Mesendoderm (in vitro differentiated cells): ENCODE data around the gene SETDB2.

ENCODE experiments used
- DNase-seq: peaks from one replicate; pipeline ENCODE4 v3.0.0; 2013
- H2AK5ac ChIP-seq: 2 replicates; pipeline ENCODE4 v1.6.1; 2013; ENCODE audit warnings: low read length, inconsistent platforms
- H2BK120ac ChIP-seq: 2 replicates; pipeline ENCODE4 v1.6.1; 2013; ENCODE audit warnings: low read depth, mild to moderate bottlenecking, low read length, moderate library complexity, mixed read lengths
- H2BK15ac ChIP-seq: replicated peaks from 2 replicates; pipeline ENCODE4 v1.6.1; 2013; ENCODE audit warnings: low read depth, mild to moderate bottlenecking, moderate library complexity
- H2BK5ac ChIP-seq: 2 replicates; pipeline ENCODE4 v1.6.1; 2013; ENCODE audit warnings: low read length, inconsistent platforms
- H3K18ac ChIP-seq: 2 replicates; pipeline ENCODE4 v1.6.1; 2013; ENCODE audit warnings: mild to moderate bottlenecking, low read length, mixed read lengths
- H3K23ac ChIP-seq: one replicate; pipeline ENCODE4 v1.6.1; 2013; ENCODE audit warnings: low read length
- H3K27ac ChIP-seq: 2 replicates; pipeline ENCODE4 v1.5.1; 2013; ENCODE audit warnings: low read depth, mild to moderate bottlenecking, inconsistent platforms, low read length, moderate library complexity
- H3K27me3 ChIP-seq: 2 replicates; pipeline ENCODE4 v1.6.1; 2013; ENCODE audit warnings: low read length, control low read depth, mild to moderate bottlenecking, inconsistent platforms; ENCODE audit not compliant: insufficient read depth, poor library complexity
- H3K36me3 ChIP-seq: 2 replicates; pipeline ENCODE4 v1.6.1; 2013; ENCODE audit warnings: low read length, inconsistent platforms; ENCODE audit not compliant: control insufficient read depth, insufficient read depth
- H3K4ac ChIP-seq: one replicate; pipeline ENCODE4 v1.6.1; 2013; ENCODE audit warnings: low read depth, mild to moderate bottlenecking, low read length, moderate library complexity
- H3K4me1 ChIP-seq: 2 replicates; pipeline ENCODE4 v1.6.1; 2013; ENCODE audit warnings: low read depth, low read length, inconsistent platforms; ENCODE audit not compliant: control insufficient read depth
- H3K4me2 ChIP-seq: 2 replicates; pipeline ENCODE4 v1.6.1; 2013; ENCODE audit warnings: low read length
- H3K4me3 ChIP-seq: 2 replicates; pipeline ENCODE4 v1.5.1; 2013; ENCODE audit warnings: mild to moderate bottlenecking, low read length
- H3K56ac ChIP-seq: one replicate; pipeline ENCODE4 v1.6.1; 2013; ENCODE audit warnings: low read length
- H3K79me1 ChIP-seq: 2 replicates; pipeline ENCODE4 v1.6.1; 2013; ENCODE audit warnings: low read length, inconsistent platforms
- H3K79me2 ChIP-seq: 2 replicates; pipeline ENCODE4 v1.6.1; 2013; ENCODE audit warnings: mild to moderate bottlenecking, low read length; ENCODE audit not compliant: control insufficient read depth, insufficient read depth
- H3K9ac ChIP-seq: 2 replicates; pipeline ENCODE4 v1.6.1; 2013; ENCODE audit warnings: low read length, inconsistent platforms
- H4K5ac ChIP-seq: one replicate; pipeline ENCODE4 v1.6.1; 2013; ENCODE audit warnings: low read length
- H4K8ac ChIP-seq: one replicate; pipeline ENCODE4 v1.6.1; 2013; ENCODE audit warnings: low read depth, mild to moderate bottlenecking, control low read depth, low read length, moderate library complexity
- WGBS: extraction: QIAGEN DNeasy Blood & Tissue Kit; methylation state at CpG from one replicate; pipeline ENCODE4 v1.1.7; 2013; ENCODE audit warnings: low lambda C conversion rate, missing lambda C conversion rate; ENCODE audit not compliant: insufficient coverage; ENCODE audit errors: extremely low coverage; 5-methylcytosine and 5-hydroxymethylcytosine counted together

Gene SETDB2

DNA sequence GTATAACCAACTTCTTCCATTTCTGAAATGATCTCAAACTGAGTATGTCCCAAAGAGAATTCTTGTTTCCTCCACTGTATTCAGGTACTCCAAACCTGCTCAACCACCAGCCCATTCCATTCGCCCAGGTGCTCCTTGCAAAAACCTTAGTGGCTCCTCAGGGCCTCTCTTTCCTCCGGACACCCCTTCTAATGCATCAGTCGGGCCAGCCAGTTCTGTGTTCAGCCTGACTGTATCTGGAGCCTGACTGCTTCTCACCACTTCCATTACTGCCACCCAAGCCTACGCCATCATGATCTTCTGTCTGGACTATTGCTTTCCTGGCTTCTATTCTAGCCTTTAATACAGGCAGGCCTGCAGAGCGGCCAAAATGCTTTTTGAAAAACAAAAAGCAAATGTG is 53.2 kb downstream of the SETDB2 start:
- H3K79me1 ChIP-seq = no peaks in the 10 kb centered on the region
- H3K4me1 ChIP-seq = no peaks in the 10 kb centered on the region
- no peak overlapping the region for H2BK120ac ChIP-seq
- H2BK5ac ChIP-seq = no peak overlapping the region
- H2AK5ac ChIP-seq = no peak overlapping the region
- DNase-seq = no peak
- H3K27me3 ChIP-seq = no peaks in the 10 kb centered on the region
- no peak overlapping the region for H3K27ac ChIP-seq
- WGBS = no CpG with 5 or more reads among the region's 5 CpGs
- H3K23ac ChIP-seq = no peak overlapping the region
- H4K8ac ChIP-seq = no peak overlapping the region
- H2BK15ac ChIP-seq = no peak overlapping the region
- H4K5ac ChIP-seq = no peak overlapping the region
- no peaks in the 10 kb centered on the region for H3K36me3 ChIP-seq
- no peak overlapping the region for H3K18ac ChIP-seq
- H3K9ac ChIP-seq = no peak overlapping the region
- no peaks in the 10 kb centered on the region for H3K79me2 ChIP-seq
- H3K4me3 ChIP-seq = no peak overlapping the region
- no peak overlapping the region for H3K4ac ChIP-seq
- no peak overlapping the region for H3K56ac ChIP-seq
- H3K4me2 ChIP-seq = no peak overlapping the region

DNA sequence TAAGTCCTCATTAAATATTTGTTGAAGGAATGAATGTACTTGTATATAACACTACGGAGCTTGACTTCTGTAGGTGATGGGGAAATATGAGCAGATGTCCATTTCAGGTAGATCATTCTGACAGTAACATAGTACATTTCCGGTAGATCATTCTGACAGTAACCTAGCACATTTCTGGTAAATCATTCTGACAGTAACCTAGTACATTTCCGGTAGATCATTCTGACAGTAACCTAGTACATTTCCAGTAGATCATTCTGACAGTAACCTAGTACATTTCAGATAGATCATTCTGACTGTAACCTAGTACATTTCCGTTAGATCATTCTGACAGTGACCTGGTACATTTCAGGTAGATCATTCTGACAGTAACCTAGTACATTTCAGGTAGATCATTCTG is 54.1 kb downstream of the SETDB2 start:
- Histone ChIP-seq H3K27ac (no peak overlapping the region), H3K18ac (no peak overlapping the region), H2BK5ac (no peak overlapping the region), H3K4me1 (no peaks in the 10 kb centered on the region), H2AK5ac (no peak overlapping the region), H3K56ac (no peak overlapping the region), H4K8ac (no peak overlapping the region), H3K36me3 (no peaks in the 10 kb centered on the region), H3K4me3 (no peak overlapping the region), H2BK15ac (no peak overlapping the region), H3K4me2 (no peak overlapping the region), H3K79me2 (no peaks in the 10 kb centered on the region), H3K27me3 (no peaks in the 10 kb centered on the region), H2BK120ac (no peak overlapping the region), H3K79me1 (no peaks in the 10 kb centered on the region), H3K23ac (no peak overlapping the region), H3K4ac (no peak overlapping the region), H4K5ac (no peak overlapping the region), H3K9ac (no peak overlapping the region)
- no peak for DNase-seq
- WGBS = no CpG with 5 or more reads among the region's 4 CpGs

DNA sequence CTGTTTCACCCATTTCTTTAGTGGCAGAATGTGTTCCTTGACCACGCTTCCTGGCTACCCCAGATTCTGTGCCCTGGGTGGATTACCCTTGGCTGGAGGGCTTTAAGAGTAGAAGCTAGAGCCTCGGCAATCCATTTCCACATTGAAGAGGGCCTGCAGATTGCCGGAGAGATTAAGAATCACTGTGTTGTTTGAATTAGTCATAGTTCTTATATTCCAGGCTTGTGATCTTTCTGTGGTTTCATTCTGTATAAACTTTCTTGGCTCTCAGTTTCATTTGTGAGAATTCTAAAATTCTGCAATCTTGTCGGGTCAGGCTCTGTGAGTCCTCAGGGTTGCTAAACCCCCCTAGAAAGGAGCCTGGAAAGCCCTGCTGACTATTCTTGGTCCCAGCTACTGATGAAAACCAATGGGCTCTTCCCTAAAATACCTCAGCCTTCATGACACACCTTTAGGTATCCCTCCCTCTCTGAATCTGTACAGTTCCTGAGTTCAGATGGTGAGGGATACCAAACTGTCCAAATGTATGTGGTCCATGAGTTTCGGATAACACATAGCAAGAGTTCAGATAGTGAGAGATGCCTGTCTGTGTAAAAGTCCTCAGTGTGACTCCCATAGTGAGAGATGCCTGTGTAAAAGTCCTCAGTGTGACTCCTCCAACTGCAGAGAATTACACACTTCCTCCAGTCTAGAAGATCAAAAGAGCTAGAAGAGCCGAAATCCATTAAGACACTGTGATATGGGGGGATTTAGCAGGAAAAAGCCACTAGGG is 56.0 kb downstream of the SETDB2 start:
- Histone ChIP-seq H2BK120ac (no peak overlapping the region), H3K56ac (no peak overlapping the region), H3K23ac (no peak overlapping the region), H3K79me2 (no peaks in the 10 kb centered on the region), H3K9ac (no peak overlapping the region), H3K27ac (no peak overlapping the region), H3K79me1 (no peaks in the 10 kb centered on the region), H3K36me3 (no peaks in the 10 kb centered on the region), H4K5ac (no peak overlapping the region), H2AK5ac (no peak overlapping the region), H2BK15ac (no peak overlapping the region), H3K18ac (no peak overlapping the region), H3K4me1 (no peaks in the 10 kb centered on the region), H3K4me3 (no peak overlapping the region), H3K27me3 (no peaks in the 10 kb centered on the region), H2BK5ac (no peak overlapping the region), H3K4me2 (no peak overlapping the region), H3K4ac (no peak overlapping the region), H4K8ac (no peak overlapping the region)
- WGBS = no CpG with 5 or more reads among the region's 6 CpGs
- no peak for DNase-seq

DNA sequence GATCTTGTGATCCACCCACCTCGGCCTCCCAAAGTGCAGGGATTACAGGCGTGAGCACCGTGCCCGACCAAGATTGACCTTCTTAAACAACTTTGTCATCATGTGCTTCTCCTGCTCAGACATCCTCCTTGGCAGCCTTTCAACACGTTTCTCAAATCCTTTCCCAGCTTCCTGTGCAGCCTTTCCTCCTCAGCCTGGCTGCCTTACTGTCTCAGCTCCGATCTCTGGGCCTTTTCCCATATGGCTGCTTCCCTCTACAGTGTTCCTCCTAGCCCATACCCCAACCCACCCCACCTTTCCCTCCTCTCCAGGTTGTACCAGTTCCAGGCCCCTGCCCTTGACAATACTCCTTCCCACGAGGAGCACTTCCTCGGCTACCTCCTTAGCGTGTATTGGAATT is 58.9 kb downstream of the SETDB2 start:
- Histone ChIP-seq H3K18ac (no peak overlapping the region), H3K23ac (no peak overlapping the region), H3K4me2 (no peak overlapping the region), H3K79me2 (no peaks in the 10 kb centered on the region), H3K36me3 (no peaks in the 10 kb centered on the region), H4K8ac (no peak overlapping the region), H3K4ac (no peak overlapping the region), H3K27me3 (no peaks in the 10 kb centered on the region), H3K27ac (no peak overlapping the region), H2AK5ac (no peak overlapping the region), H4K5ac (no peak overlapping the region), H3K4me3 (no peak overlapping the region), H2BK120ac (no peak overlapping the region), H3K9ac (no peak overlapping the region), H3K4me1 (no peaks in the 10 kb centered on the region), H3K56ac (no peak overlapping the region), H3K79me1 (no peaks in the 10 kb centered on the region), H2BK5ac (no peak overlapping the region), H2BK15ac (no peak overlapping the region)
- no CpG with 5 or more reads among the region's 9 CpGs for WGBS
- no peak for DNase-seq

DNA sequence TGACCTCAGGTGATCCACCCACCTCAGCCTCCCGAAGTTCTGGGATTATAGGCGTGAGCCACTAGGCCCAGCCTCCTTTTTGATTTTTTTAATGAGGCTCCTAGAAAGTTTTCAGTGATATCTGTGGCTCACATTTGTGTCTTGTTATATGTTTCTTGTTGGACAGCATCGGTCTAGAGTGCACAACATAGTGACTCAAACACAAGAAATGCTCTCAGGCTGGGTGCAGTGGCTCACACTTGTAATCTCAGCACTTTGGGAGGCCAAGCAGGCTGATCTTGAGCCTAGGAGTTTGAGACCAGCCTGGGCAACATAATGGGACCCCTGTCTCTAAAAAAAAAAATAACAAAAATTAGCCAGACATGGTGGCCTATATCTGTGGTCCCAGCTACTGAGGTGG is 59.9 kb downstream of the SETDB2 start:
- Histone ChIP-seq H3K4me3 (no peak overlapping the region), H3K27me3 (no peaks in the 10 kb centered on the region), H4K8ac (no peak overlapping the region), H2AK5ac (no peak overlapping the region), H3K27ac (no peak overlapping the region), H3K4ac (no peak overlapping the region), H3K4me1 (no peaks in the 10 kb centered on the region), H3K79me1 (no peaks in the 10 kb centered on the region), H4K5ac (no peak overlapping the region), H3K23ac (no peak overlapping the region), H3K79me2 (no peaks in the 10 kb centered on the region), H2BK5ac (no peak overlapping the region), H3K4me2 (no peak overlapping the region), H3K18ac (no peak overlapping the region), H2BK120ac (no peak overlapping the region), H2BK15ac (no peak overlapping the region), H3K9ac (no peak overlapping the region), H3K56ac (no peak overlapping the region), H3K36me3 (no peaks in the 10 kb centered on the region)
- DNase-seq = no peak
- no CpG with 5 or more reads among the region's 3 CpGs for WGBS

DNA sequence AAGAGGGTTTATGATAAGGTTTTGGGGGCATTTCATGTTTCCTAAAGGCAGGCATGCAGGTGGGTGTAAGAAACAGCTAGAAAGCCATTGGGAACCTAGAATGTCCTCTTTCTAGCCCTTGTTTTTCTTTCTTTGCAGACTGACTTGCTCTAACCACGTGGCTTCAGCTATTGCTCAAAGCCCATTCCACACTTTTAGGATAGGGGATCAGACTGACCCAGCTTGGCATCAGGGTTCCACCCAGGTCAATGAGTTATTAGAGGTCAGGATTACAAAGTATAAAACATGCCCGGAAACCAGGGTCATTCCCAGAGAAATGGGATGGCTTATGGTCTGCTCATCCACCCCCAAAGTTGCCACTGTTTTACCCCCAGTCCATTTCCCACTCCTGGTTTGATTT is 68.5 kb downstream of the SETDB2 start:
- Histone ChIP-seq H3K9ac (no peak overlapping the region), H4K8ac (no peak overlapping the region), H3K18ac (no peak overlapping the region), H3K27ac (no peak overlapping the region), H3K56ac (no peak overlapping the region), H3K27me3 (no peaks in the 10 kb centered on the region), H2AK5ac (no peak overlapping the region), H3K23ac (no peak overlapping the region), H3K79me2 (no peaks in the 10 kb centered on the region), H2BK120ac (no peak overlapping the region), H3K4me2 (no peak overlapping the region), H3K36me3 (no peaks in the 10 kb centered on the region), H3K4me3 (no peak overlapping the region), H3K4ac (no peak overlapping the region), H3K4me1 (no peaks in the 10 kb centered on the region), H4K5ac (no peak overlapping the region), H2BK15ac (no peak overlapping the region), H2BK5ac (no peak overlapping the region), H3K79me1 (no peaks in the 10 kb centered on the region)
- no CpG with 5 or more reads among the region's 2 CpGs for WGBS
- DNase-seq = no peak
